ENCODE measurements around the gene METTL8.
"Not testable (repeated sequence)": the region's sequence is repeated elsewhere in the genome, so short reads cannot be mapped to it uniquely, and the experiment has no call there.

The METTL8 gene

DNA sequence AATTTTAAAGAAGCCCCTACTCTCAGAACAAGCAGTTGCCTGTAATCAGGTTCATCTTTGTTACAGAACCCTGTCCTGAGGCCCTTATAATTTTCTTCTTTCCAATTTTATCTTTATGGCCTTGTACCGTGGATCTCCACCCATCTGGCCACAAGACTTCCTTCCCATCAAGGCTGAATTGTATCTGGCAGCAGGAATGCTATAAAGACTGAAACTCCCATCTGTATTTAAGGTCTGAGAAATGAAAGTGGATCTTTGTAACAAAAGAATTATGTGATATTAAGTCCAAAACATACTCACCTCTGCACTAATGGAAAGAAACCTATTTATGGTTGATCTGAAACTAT is 91.8 kb downstream of the METTL8 start:
- DNase-seq (ENCODE audit: low spot score), result no peak

DNA sequence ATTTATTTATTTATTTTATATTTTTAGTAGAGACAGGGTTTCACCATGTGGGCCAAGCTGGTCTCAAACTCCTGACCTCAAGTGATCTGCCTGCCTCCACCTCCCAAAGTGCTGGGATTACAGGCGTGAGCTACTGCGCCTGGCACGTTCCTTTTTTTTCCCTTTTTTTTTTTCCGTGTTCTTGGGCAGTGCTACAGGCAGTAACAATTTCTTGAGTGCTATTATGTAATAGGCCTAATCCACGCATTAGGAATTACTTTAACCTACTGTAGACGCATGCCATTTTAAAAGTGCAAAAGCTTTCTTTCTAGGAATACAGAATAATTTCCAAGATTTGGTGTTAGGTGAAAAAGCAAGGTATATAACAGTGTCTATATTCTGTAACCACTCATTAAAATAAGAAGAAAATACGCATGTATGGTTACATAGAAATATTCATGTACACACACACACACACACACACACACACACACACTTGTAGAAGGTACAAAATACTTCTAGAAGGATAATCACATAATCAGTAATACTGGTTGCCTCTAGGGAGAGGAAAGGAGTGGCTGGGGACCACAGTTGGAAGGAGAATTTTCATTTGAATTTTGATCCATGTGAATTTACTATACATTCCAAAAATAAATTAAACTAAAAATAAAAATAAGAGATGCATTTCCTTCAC is 92.3 kb downstream of the METTL8 start:
- DNase-seq (ENCODE audit: low spot score), result no peak

GRCh38 chr2:171334946-171335345 is 98.8 kb downstream of the METTL8 start:
- no peak for DNase-seq (ENCODE audit: low spot score)

DNA sequence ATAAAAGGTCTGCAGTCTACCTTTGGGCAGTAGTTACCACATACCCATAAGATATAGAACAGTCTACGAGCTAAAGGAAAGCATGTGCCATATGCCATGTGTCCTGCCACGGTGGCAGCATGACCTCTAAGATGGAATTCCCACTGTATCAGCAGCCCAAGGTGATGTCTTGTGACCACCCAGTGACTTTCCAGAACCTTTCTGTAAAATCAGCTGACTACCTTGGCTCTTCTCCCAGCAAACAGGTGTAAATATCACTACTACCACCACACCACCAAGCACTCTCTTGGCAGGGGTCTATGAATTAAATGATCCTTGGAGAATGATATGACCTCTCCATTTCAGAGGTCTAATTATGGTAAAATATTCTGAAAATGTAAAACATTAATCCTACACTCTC is 99.6 kb downstream of the METTL8 start:
- no peak for DNase-seq (ENCODE audit: low spot score)

DNA sequence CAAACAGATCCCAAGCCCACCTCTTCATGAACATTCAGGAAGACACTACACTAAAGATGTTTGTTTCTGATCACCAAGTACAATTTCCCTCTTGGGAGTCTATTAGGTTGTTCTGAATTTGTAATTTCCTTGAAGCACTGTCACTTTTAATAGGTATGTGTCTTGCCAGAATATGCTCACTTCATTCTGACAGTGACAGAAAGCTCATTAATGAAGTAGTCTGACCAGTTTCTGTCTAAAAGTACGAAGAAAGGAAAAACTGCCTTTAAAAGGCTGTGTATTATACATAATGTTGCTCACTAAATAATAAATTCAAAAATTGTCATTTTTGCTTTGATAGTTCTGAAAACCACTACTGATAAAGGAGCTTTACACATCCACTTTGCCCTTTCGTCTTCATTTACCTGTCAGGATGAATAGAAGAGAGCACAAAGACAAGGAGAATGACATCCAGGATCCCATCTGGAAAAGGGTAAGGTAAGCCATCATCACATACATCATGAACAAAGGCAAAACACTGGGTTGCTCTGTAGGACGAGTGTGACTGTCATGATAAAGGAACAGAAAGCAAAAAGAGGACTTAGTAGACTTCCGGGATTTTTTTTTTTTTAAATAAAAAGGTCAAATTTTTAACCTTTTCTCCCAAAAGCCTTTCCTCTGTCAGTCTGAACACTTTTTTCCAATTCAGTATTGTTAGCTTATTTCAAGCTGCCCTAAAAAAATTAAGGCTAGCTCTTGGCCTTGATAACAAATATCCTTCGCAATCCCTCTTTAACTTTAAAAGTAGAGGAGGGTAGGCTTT is 103.4 kb downstream of the METTL8 start:
- DNase-seq (ENCODE audit: low spot score), result no peak

GRCh38 chr2:171327043-171327496 is 106.7 kb downstream of the METTL8 start:
- no peak for DNase-seq (ENCODE audit: low spot score)

DNA sequence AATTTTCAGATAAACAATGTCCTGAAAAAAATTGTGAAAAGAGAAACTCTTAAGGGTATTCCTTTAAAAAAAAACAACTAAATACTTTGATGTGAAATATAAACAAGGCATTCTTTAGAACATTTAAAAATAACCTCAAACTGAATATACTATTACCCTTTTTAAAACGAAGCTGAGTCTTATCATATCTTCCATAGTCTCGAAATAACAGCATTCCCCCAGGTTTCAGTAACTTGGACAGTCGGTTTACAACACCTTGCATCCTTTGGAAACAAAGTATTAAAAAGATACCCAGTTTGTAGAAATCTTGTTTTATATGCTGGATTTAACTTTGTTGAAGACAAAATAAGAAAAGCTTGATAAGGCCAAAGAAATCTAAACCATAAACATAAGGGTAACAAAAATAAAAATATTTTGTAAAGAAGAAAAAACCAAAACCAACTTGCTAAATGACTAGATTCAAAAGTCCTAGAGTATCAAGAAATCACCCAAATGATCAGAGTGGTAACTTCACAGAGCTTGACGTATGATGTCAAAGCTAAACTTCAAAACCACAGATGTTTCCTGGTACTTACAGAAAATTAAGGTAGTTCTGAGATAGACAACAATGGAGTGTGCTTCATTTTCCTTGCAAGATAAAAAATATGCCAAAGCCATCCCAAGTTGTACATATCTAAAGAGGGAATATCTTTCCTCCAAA is 107.8 kb downstream of the METTL8 start:
- no peak for DNase-seq (ENCODE audit: low spot score)

- DNase-seq (ENCODE audit: low spot score), result no peak
Measured at GRCh38 chr2:171323971-171324528, 109.7 kb downstream of the METTL8 start.

GRCh38 chr2:171322928-171323327 is 110.9 kb downstream of the METTL8 start:
- no peak for DNase-seq (ENCODE audit: low spot score)

DNA sequence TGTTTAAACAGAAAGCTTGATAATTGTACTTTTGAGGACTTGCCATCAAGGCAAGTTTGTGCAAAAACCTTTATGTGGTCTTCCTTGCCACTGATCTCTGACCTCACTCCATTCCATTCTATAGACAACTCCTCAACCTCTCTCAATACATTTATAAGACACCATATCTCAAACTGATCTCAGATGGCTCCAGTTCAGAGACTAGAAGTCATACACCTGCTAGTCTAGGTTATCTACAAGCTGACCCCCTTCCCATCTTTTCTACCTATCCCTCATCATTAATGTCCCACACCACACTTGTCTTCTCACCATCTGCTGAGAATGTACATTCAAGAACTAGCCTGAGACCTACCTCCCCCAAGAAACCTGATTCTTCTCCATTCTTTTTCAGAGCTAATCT is 113.1 kb downstream of the METTL8 start:
- DNase-seq (ENCODE audit: low spot score), result no peak

GRCh38 chr2:171320208-171320621 is 113.6 kb downstream of the METTL8 start:
- no peak for DNase-seq (ENCODE audit: low spot score)

DNA sequence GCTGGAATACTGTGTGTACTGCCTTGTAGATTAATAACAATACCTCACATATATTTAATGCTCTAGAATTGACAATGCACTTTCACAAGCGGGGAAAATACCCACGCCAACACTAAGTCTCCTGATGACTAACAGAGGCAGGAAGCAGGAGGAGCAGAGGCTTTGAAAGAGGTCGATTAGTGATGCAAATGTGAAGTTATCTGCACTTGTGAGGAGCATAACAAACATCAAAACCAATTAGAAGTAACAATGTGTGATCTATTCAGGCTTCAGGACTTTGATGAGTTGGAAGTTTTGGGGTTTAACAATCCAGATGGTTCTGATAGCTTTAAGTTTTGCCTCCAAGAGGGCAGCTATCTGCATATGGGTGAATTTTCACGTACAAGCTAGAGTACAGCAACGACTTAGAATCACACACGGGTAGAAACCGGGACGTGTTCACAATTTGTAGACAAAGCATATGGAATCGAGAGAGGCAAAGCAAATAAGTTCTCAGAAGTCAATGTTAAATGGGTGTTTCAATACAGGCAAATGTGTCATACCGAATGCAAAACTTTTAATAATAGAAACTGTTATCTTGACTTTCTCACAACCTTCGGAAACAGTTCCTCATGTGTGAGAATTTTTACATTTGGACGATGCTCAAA is 114.5 kb downstream of the METTL8 start:
- peak; percentile 42 for DNase-seq (ENCODE audit: low spot score)

- DNase-seq (ENCODE audit: low spot score), result no peak
Measured at GRCh38 chr2:171318463-171318934, 115.3 kb downstream of the METTL8 start.

- DNase-seq (ENCODE audit: low spot score), result no peak
Measured at GRCh38 chr2:171317492-171318125, 116.2 kb downstream of the METTL8 start.

DNA sequence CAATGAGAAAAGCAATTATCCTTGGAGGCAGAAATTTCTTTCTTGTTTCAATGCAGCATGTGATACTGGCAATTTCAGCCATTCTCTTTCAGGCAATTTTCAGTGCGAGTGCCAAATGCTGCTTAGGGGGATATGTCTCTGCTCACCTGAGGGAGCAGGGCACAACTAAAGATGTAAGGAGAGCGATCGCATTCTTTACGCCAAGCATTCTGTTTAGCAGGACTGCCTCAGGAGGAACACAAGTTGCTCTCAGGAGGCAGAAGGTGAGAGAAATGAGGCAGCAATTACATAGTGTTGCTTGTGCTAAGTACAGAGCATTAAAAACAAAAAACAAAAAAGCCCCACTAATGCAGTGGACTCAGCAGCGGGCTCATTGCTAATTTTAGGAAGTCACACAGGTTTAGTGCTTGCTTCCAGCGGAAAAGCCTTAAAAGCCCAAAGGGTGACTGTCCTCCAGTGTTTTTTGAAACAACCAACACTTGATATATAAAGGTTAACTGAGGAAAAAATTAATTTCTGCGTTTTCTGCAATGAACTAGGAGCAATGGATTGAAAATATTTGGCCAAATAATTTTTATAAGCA is 116.9 kb downstream of the METTL8 start:
- DNase-seq (ENCODE audit: low spot score), result no peak

DNA sequence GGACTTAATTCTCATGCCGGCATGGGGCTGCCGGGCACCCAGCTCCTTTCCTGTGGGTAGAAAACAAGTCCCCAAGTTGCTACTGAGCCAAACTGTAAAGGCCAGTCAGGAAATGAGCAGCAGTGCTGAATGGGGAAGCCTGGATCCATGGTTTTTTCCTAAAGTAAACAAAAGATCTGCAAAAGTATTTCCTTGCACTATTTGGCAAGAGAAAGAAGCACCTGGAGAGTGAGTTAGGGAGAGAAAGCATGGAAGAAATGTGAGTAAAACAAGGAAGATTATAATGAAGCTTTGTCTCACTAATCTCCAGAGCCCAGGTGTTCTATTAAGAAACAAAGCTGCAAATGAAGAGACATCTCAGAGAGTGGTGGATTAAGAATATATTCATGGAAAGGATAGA is 117.6 kb downstream of the METTL8 start:
- DNase-seq (ENCODE audit: low spot score), result no peak

GRCh38 chr2:171315781-171316180 is 118.0 kb downstream of the METTL8 start:
- DNase-seq (ENCODE audit: low spot score), result no peak

- not testable (repeated sequence) for DNase-seq (ENCODE audit: low spot score)
Measured at GRCh38 chr2:171312182-171312581, 121.6 kb downstream of the METTL8 start.

GRCh38 chr2:171311589-171311988 is 122.2 kb downstream of the METTL8 start:
- not testable (repeated sequence) for DNase-seq (ENCODE audit: low spot score)

- no peak for DNase-seq (ENCODE audit: low spot score)
Measured at GRCh38 chr2:171310889-171311288, 122.9 kb downstream of the METTL8 start.

Data from kidney capillary endothelial cell (primary cell).